HepG2 (cell line): ENCODE results near the gene TNFSF9.

Source experiments
- ATF1 ChIP-seq: IDR thresholded peaks from 2 replicates; pipeline ENCODE4 v1.6.1; 2016; ENCODE audit warnings: mild to moderate bottlenecking, control low read depth
- DBP ChIP-seq: sonication (generic); formaldehyde crosslinking; IDR thresholded peaks from 2 replicates; pipeline ENCODE4 v1.4.0; 2020; ENCODE audit warnings: missing genetic modification reagents; ENCODE audit errors: not compliant biosample characterization
- PATZ1 ChIP-seq: sonication (generic); formaldehyde crosslinking; IDR thresholded peaks from 2 replicates; pipeline ENCODE4 v1.4.0; 2020; ENCODE audit warnings: missing genetic modification reagents
- PHF8 ChIP-seq: sonication (generic); formaldehyde crosslinking; IDR thresholded peaks from 2 replicates; pipeline ENCODE4 v1.5.0; 2020; ENCODE audit warnings: missing genetic modification reagents
- POLR2AphosphoS5 ChIP-seq: IDR thresholded peaks from 2 replicates; pipeline ENCODE4 v1.6.1; 2012; ENCODE audit warnings: low read depth, low read length
- ZNF207 ChIP-seq: fragments of 450-650 bp; IDR thresholded peaks from 2 replicates; pipeline ENCODE4 v1.6.1; 2016; ENCODE audit warnings: antibody characterized with exemption, borderline replicate concordance
- ZNF607 ChIP-seq: sonication (generic); formaldehyde crosslinking; IDR thresholded peaks from 2 replicates; pipeline ENCODE4 v1.5.1; 2020; ENCODE audit warnings: missing genetic modification reagents, mild to moderate bottlenecking, borderline replicate concordance

GRCh38 chr19:6564393-6564792 lies 33.6 kb downstream of the TNFSF9 start:
- TF ChIP-seq ATF1 (CRISPR knock-in tag), result no peak
- TF ChIP-seq DBP, result no peak
- TF ChIP-seq PHF8, result no peak
- no peak for TF ChIP-seq ZNF207
- TF ChIP-seq POLR2AphosphoS5, result no peak
- TF ChIP-seq PATZ1 (CRISPR knock-in tag), result no peak
- no peak for TF ChIP-seq ZNF607 (CRISPR knock-in tag)
